NCI-H82 treated with DMSO at 0.1 percent for 48 hours (cell line): ENCODE data around the gene DNAH14.
"Not testable (repeated sequence)": the region's sequence is repeated elsewhere in the genome, so short reads cannot be mapped to it uniquely, and the experiment has no call there.

Experiments used
- DNase-seq: peaks from one replicate; lab custom pipeline; 2025; ENCODE audit not compliant: unreplicated experiment; lab: John Stamatoyannopoulos, UW

DNAH14 gene

DNA sequence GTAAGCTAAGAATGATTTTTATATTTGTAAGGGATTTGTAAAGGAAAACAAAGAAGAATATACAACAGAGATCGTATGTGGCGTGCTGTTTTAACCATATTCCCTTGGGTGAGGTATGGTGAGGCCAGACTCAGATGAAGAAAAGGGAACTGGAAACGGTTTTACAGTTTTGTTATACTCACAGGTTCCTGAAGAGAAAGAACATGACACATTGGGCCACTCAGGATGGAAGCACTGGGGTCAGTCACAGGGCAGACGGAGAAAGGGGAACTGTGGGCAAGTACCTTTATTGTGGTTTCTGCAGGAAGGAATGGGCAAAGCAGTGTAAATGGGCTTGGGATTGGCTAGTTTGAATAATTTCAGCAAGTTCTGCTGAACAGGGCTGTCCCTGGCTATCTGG lies 321.0 kb downstream of the DNAH14 start:
- DNase-seq: no peak

DNA sequence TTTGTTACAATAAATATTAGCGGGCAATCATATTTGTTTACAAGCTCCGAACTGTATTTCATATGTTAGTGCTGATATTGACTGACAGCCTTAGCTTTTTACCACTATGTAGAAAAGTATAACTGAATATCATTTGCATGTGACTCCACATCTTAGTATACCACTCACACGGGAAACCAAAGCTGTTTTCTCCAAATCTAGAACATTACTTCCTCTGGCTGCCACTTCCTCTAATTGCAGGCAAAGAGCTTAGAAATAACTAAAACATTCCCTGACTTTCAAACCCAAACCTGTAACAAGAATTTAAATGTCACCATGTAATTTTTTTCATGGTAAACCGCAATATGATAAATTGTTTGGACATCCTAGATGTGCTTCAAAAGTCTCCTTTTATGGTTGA lies 323.7 kb downstream of the DNAH14 start:
- no peak for DNase-seq

DNA sequence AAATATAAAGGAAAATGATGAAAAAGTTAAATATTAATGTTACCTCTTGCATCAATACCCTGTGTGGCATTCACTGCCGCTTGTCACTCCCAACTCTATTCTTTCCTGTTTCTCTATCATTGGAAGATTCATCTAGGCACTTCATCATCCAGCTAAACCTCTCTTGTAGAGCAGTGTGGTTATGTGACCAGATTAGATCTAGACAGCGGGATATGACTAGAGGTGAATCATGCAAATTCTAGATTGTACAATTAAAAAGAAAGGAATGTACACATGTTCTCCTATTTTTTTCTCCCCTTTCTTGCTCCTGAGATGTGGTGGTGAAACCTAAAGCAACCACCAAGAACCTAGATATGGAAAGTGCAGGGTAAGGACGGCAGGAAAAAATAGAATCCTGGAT lies 324.3 kb downstream of the DNAH14 start:
- no peak for DNase-seq

DNA sequence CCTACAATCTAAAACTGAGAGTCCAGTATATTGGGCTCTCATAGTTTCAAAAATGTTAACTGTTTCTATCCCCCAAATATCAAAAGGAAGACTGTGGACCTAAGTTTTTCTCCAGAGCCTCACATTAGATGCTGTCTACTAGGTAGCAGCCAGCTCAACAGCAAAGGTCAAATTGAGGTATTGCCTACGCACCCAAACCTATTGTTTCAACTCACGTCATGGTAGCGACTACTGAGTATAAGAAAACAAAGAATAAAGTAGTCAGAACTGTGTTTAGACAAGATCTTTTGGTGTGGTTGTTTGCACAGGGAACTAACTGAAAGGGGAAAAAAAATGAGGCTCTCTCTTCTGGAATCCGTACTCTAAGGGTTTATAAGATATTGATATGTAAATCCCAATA lies 325.2 kb downstream of the DNAH14 start:
- no peak for DNase-seq

DNA sequence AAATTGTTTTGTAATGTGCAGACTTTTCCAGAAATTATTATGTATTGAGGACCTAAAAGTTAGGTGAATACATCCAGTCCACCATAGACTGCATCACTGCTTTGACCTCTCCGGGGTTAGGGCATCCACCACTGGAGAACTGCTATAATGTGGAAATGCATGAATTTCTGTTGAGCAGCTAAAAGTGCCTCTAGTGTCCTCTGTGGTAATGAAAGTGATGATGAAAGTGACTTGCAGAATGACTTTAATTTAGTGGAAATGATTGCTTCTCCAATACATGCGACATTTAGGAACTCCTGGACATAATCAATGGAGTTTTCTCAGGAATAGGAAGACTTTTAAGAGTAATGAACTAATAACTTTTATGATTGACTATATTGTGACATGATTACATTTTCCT lies 327.6 kb downstream of the DNAH14 start:
- DNase-seq: no peak

DNA sequence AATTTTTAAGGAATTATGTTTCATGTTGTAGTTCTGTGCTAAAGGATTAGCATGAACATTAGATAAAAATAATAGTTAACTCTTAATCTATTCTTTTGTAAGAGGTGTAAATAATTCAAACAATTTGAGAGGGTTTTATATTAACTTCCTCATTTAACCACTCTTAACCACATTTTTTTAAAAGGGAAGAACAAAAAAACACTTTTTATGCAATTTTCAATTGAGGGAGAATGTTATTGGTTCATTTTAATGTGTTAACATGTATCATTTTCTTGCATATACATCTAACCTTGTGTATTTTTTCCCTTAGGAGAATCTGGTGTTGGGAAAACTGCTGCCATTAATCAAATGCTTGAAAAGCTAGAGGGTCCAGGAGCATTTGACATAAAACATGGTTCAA lies 329.3 kb downstream of the DNAH14 start:
- DNase-seq: no peak

DNA sequence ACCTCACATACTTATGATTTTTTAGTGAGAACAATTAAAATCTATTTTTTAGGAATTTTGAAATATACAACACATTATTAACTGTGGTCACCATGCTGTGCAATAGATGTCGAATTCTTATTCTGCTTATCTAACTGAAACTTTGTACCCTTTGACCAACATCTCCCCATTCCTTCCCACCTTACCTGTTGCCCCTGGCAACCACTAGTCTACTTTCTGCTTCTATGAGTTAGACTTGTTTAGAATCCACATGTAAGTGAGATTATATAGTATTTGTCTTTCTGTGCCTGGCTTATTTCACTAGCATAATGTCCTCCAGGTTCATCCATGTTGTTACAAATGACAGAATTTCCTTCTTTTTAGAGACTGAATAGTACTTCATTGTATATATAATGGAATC lies 330.1 kb downstream of the DNAH14 start:
- DNase-seq: no peak

DNA sequence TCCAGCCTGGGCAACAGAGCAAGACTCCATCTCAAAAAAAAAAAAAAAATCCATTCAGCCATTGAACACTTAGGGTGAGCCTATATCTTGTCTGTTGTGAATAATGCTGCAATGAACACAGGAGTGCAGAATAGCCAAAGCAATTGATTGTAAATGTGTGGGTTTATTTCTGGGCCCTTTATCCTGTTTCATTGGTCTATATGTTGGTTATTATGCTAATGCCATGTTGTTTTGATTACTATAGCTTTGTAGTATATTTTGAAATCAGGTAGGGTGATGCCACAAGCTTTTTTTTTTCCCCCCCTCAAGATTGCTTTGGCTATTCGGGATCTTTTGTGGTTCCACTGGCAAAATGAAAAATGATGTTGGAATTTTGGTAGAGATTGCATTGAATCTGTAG lies 330.8 kb downstream of the DNAH14 start:
- DNase-seq: no peak

DNA sequence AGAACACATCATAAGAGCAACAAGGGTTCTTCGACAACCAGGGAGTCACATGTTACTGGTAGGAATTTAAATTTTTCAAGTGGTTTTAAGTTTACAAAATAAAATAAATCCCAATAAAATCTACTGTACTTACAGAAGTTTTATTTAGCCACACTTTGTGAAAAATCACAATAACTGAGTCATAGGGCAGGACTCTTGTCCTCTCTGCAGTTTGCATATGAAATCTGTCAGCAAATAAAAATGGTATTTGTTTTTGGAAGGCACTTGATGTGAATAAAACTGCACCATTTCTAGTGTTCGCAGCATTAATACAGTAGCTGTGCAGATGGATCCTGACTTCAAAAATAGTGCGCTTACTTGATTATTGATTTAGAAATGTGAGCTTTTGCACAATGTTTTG lies 348.0 kb downstream of the DNAH14 start:
- no peak for DNase-seq

DNA sequence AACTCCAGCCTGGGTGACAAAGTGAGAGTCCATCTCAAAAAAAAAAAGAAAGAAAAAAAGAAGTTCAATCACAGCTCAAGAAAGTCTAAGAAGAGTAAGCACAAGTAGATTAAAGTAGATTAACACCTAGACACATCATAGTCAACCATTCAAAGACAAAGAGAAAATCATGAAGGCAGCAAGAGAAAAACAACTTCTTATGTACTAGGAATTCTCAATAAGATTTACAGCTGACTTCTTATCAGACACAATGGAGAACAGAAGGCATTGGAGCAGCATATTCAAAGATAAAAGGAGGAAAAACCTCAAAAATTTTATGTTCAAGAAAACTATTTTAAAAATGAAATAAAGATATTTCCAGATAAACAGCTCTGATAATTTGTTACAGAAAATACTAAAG lies 351.1 kb downstream of the DNAH14 start:
- DNase-seq: no peak

DNA sequence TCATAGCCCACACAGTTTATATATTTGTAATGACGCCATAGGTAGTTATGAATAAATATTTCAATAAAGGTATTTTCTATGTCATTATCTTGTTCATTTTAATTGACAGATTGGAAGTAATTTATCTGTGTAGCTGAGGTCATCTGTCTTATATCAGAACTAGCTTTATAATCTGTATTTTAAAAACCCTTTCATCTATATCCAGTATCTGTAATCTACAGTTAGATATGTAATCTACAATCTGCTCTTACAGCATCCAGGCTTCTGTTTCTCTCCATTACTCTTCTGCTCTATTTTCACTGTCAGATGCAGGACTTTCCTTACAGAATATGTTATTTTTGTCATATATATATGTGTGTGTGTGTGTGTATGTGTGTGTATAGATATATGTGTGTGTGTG lies 360.8 kb downstream of the DNAH14 start:
- no peak for DNase-seq

DNA sequence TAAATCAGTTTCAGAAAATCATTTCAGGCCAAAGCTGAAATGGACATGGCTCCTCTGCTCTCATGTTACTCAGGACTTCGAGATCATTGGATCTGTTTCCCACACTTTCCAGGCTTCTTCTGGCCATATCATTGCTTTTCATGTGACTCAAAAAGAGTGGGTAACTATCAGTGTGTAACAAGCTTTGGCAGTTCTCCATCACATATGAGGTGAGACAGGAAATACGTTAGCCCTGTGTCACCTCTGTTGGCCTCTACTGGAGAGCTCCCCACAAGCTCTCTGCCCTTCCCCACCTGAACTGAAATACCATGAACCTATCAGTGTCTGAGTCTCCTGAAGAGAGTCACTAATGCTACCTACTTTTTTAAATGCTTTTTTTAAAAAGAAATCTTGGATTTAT lies 370.1 kb downstream of the DNAH14 start:
- DNase-seq: no peak

DNA sequence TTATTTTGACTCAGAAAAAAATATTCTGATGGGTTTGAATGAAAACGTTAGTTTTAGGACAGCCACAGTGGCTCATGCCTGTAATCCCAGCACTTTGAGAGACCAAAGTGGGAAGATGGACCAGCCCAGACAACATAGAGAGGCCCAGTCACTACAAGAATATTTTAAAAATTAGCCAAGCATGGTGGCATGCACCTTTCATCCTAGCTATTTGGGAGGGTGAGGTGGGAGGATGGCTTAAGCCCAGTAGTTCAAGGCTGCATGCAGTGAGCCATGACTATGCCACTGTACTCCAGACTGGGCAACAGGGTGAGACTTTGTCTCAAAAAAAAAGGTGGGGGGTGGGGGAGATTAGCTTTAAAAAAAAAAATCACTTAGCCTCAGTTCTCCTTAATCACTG lies 370.9 kb downstream of the DNAH14 start:
- no peak for DNase-seq

DNA sequence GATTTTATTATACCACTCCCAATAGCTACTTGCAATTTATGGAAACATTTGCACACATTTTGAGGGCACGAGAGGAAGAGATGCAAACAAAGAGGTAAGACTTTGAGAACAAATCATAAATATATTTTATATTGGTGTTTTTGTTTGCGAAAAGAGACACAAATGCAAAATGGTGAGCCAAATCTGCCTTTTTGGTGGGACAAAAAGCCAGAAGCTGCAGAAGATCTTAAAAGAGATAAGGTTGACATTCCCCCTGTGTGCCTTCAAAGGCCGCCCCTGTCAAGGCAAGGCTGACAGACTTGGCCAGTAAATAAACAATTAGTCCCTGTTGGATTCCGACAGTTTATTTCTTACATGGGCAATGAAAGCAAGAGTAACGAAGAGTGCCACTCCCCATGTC lies 375.5 kb downstream of the DNAH14 start:
- DNase-seq: no peak

DNA sequence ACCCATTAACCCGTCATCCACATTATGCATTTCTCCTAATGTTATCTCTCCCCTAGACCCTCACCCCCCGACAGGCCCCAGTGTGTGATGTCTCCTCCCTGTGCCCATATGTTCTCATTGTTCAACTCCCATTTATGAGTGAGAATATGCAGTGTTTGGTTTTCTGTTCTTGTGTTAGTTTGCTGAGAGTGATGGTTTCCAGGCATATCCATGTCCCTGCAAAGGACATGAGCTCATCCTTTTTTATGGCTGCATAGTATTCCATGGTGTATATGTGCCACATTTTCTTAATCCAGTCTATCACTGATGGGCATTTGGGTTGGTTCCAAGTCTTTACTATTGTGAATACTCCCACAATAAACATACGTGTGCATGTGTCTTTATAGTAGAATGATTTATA lies 381.1 kb downstream of the DNAH14 start:
- not testable (repeated sequence) for DNase-seq

DNA sequence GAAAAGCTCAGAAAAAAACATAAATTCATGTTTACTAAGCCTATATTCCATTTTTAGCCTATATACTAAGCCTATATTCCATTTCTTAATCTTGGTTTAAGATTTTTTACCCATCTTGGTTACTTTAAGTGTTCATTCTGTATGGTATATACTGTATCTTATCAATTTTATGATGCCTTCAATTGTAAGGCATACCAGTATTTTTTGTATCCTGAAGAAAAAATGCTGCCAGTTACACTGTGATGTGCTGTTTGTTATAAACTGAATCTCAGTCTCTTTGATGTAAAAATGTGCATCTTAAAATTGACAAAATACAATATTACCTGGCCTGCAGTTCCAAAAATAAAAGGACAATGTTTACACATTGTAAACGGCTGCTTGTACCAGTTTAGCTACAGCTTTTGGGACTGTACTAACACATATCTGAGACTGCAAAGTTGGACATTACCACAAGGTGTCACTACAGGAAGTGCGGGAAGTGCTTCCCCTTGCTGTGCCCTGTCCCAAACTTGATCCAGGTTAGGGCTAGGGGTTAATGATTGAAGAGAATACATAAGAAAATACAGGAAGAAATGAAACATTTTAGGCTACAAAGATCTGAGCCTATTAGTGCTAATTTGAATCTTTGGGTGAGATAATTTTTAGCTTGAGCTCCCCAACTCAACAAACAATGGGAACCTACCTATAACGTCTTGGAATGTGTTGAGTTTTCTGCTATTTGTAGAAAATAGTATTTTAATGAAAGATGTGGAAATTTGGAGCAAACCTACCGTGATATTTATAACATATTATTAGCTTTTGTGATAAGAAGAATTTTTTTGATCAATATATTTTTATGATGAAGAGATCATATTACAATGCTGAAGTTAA lies 389.5 kb downstream of the DNAH14 start:
- DNase-seq: peak; percentile 18

DNA sequence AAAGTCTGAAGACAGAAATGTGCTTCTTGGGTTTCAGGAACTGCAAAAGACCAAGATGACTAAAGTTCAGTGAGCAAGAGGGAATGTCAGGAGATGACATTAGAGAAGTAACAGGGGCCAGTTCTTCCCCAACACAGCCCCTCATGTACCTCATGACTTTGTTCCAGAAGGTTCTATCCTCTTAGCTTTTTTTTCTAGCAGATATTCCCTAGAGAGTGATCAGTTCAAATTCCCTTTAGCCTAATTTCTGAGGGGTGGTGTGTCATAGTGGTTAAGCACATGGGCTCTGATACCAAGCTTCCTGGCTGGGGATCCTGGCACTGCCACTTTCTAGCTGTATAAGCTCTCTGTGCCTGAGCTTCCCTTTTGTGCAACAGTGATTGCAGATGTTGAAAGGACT lies 390.4 kb downstream of the DNAH14 start:
- DNase-seq: no peak

DNA sequence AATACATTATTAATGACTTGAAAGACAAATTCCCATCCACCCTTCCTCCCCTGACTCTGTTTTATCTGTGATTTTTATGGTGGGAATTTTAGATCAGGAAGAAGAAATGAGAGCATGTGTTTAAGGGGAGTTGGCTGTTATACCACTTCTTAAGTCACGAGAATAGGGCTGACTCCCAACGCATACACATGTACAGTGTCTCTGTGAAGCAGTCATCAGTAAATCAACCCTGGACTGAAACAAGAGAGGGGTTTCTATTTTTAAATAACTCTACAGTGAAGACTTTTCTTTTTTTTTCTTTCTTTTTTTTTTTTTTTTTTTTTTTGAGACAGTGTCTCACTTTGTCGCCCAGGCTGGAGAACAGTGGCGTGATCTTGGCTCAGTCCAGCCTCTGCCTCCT lies 392.3 kb downstream of the DNAH14 start:
- no peak for DNase-seq

DNA sequence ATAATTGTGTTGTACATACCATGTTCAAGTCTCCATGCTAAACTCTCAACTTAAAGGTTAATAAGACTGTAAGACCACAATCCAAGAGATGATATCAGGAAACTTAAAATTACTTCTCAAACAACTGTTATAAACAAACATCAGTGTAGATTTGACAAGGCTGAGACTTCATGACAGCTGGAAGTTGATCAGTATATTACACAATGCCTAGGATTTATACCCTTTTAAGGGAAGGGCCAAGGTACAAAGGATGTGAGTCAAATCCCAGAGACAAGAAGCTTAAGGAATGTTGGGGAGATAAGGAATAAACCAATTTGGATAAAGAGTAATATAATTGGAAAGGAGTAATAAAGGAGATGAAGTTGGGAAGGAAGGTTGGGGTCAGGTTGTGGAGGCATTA lies 399.6 kb downstream of the DNAH14 start:
- peak; percentile 27 for DNase-seq

DNA sequence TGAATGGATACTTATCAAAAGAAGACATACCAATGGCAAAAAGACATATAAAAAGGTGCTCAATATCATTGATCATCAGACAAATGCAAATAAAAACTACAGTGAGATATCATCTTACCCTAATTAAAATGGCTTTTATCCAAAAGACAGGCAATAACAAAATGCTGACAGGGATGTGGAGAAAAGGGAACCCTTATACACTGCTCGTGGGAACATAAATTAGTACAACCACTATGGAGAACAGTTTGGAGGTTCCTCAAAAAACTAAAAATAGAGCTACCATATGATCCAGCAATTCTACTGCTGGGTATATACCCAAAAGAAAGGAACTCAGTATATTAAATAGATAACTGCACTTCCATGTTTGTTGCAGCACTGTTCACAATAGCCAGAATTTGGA lies 400.5 kb downstream of the DNAH14 start:
- not testable (repeated sequence) for DNase-seq

DNA sequence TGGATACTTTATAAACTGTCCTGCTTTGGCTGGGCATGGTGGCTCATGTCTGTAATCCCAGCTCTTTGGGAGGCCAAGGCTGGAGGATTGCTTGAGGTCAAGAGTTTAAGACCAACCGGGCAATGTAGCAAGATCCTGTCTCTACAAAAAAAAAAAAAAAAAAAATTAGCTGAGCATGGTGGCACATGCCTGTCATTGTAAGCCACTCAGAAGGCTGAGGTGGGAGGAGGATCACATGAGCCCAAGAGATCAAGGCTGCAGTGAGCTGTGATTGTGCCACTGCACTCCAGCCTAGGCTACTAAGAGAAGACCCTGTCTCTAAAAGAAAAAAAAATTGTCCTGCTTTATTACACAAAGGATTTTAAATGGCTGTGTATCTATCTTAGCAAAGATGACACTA lies 403.2 kb downstream of the DNAH14 start:
- no peak for DNase-seq

DNA sequence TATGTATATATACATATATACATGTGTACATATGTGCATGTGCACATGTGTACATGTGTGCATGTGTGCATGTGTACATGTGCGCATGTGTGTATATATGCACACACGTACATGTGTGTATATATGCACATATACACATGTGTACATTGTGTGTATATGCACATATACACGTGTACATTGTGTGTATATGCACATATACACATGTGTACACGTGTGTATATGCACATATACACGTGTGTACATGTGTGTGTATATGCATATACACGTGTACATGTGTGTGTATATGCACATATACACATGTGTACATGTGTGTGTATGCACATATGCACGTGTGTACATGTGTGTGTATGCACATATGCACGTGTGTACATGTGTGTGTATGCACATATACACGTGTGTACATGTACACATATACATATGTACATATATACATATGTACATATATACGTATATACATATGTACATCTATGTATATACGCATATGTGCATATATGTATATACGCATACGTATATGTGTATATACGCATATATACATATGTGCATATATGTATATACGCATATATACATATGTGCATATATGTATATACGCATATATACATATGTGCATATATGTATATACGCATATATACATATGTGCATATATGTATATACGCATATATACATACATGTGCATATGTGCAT lies 405.8 kb downstream of the DNAH14 start:
- DNase-seq: not testable (repeated sequence)

DNA sequence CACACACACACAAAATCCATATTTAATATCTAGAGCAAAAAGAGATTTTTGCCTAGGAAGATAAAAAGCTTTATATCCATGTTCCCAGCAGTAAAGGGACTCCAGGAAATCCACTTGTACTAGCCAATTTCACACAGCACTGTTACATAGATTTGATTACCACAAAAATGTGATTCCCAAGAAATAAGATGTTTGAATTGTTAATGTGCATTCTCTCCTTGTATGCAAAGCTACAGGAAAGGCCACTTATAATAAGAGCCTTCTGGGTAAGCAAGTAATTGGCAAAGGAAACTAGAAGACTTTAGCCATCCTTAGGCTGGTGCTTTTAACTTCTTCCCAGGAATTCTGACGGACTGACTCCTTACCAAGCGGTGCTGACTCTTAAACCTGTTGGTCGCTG lies 409.1 kb downstream of the DNAH14 start:
- DNase-seq: no peak
